Fibroblast of the conjunctiva (primary cell): ENCODE data around the gene BATF3.
"Not testable (repeated sequence)": the region's sequence is repeated elsewhere in the genome, so short reads cannot be mapped to it uniquely, and the experiment has no call there.

Experiments
- DNase-seq: peaks from one replicate; pipeline ENCODE4 v3.0.0-alpha.2; 2010; ENCODE audit warnings: low read depth

The BATF3 gene

GRCh38 chr1:212658250-212658649 lies 41.4 kb downstream of the BATF3 start:
- not testable (repeated sequence) for DNase-seq

GRCh38 chr1:212656730-212657129 lies 42.9 kb downstream of the BATF3 start:
- no peak for DNase-seq

- DNase-seq, result no peak
Observed at GRCh38 chr1:212655668-212656440, 43.8 kb downstream of the BATF3 start.

- no peak for DNase-seq
Observed at GRCh38 chr1:212652609-212653008, 47.0 kb downstream of the BATF3 start.

- DNase-seq, result no peak
Observed at GRCh38 chr1:212651977-212652376, 47.7 kb downstream of the BATF3 start.

GRCh38 chr1:212651521-212651920 lies 48.1 kb downstream of the BATF3 start:
- no peak for DNase-seq

GRCh38 chr1:212650228-212650627 lies 49.4 kb downstream of the BATF3 start:
- no peak for DNase-seq

GRCh38 chr1:212649020-212649419 lies 50.6 kb downstream of the BATF3 start:
- DNase-seq, result no peak

- DNase-seq, result no peak
Observed at GRCh38 chr1:212648431-212648830, 51.2 kb downstream of the BATF3 start.

GRCh38 chr1:212647004-212647403 lies 52.6 kb downstream of the BATF3 start:
- DNase-seq, result no peak

GRCh38 chr1:212646588-212646987 lies 53.1 kb downstream of the BATF3 start:
- DNase-seq, result no peak

- no peak for DNase-seq
Observed at GRCh38 chr1:212645546-212646543, 53.8 kb downstream of the BATF3 start.

- no peak for DNase-seq
Observed at GRCh38 chr1:212644866-212645545, 54.6 kb downstream of the BATF3 start.

- no peak for DNase-seq
Observed at GRCh38 chr1:212643877-212644276, 55.8 kb downstream of the BATF3 start.

- no peak for DNase-seq
Observed at GRCh38 chr1:212641956-212642355, 57.7 kb downstream of the BATF3 start.

GRCh38 chr1:212640223-212640878 lies 59.3 kb downstream of the BATF3 start:
- DNase-seq, result no peak

- not testable (repeated sequence) for DNase-seq
Observed at GRCh38 chr1:212639524-212639923, 60.1 kb downstream of the BATF3 start.

GRCh38 chr1:212638492-212639151 lies 61.0 kb downstream of the BATF3 start:
- DNase-seq, result peak; percentile 42

- no peak for DNase-seq
Observed at GRCh38 chr1:212637902-212638301, 61.7 kb downstream of the BATF3 start.
